Brain microvascular endothelial cell (primary cell): ENCODE data around the gene BLCAP.
"Not testable (repeated sequence)": the region's sequence is repeated elsewhere in the genome, so short reads cannot be mapped to it uniquely, and the experiment has no call there.

ENCODE experiments used
- DNase-seq: peaks from one replicate; pipeline ENCODE4 v3.0.0-alpha.2; 2020
- H3K27ac ChIP-seq: fragments of 250-450 bp; sonication (Bioruptor Pico); 2 replicates; pipeline ENCODE4 v1.5.1; 2020; ENCODE audit warnings: mild to moderate bottlenecking, moderate library complexity
- H3K27me3 ChIP-seq: fragments of 250-450 bp; sonication (Bioruptor Pico); replicated peaks from 2 replicates; pipeline ENCODE4 v1.5.1; 2020; ENCODE audit warnings: mild to moderate bottlenecking
- H3K36me3 ChIP-seq: fragments of 250-450 bp; sonication (Bioruptor Pico); replicated peaks from 2 replicates; pipeline ENCODE4 v1.5.1; 2020; ENCODE audit warnings: mild to moderate bottlenecking
- H3K4me3 ChIP-seq: 2 replicates; pipeline ENCODE4 v1.5.1; 2011; ENCODE audit warnings: low read depth, mild to moderate bottlenecking, control low read depth, low read length, moderate library complexity
- CTCF ChIP-seq: IDR thresholded peaks from 2 replicates; pipeline ENCODE4 v1.5.1; 2011; ENCODE audit warnings: low read depth, mild to moderate bottlenecking, moderate library complexity, low read length, control low read depth, inconsistent platforms; ENCODE audit errors: missing control alignments
- in situ Hi-C: cut with HindIII; loops from 2 replicates; pipeline ENCODE4 v1.10.0; 2017; ENCODE audit warnings: low sequenced_read_pairs, low pct_ligation_motif_present

BLCAP gene

GRCh38 chr20:37527638-37528445 is at the start of gene BLCAP:
TSS of gene BLCAP (minus strand) at chr20:37527876. CDS start at chr20:37519174, 8,702 bp downstream.
- in situ Hi-C loops, result loop anchor here (25.0 kb wide), 1 partner anchor 266 kb away; the partner anchor contains the start of gene GHRH
- Histone ChIP-seq H3K27me3 (no peaks in the 10 kb centered on the region), H3K36me3 (no peaks in the 10 kb centered on the region), H3K4me3 (peak within 1 kb of the TSS; percentile 99), H3K27ac (peak within 1 kb of the TSS; percentile 100)
- DNase-seq, result peak; percentile 82
- no peak for TF ChIP-seq CTCF

- DNase-seq, in situ Hi-C loops, H3K27ac ChIP-seq, H3K4me3 ChIP-seq, H3K36me3 ChIP-seq, H3K27me3 ChIP-seq: not testable (repeated sequence)
These were observed 49.8 kb upstream of the BLCAP start for GRCh38 chr20:37577436-37577835.

GRCh38 chr20:37576911-37577310 is 49.2 kb upstream of the BLCAP start:
- Histone ChIP-seq H3K4me3 (no peak overlapping the region), H3K36me3 (no peaks in the 10 kb centered on the region), H3K27me3 (no peaks in the 10 kb centered on the region), H3K27ac (no peak overlapping the region)
- no peak for TF ChIP-seq CTCF
- in situ Hi-C loops, result no loop called here
- no peak for DNase-seq

- in situ Hi-C loops, result no loop called here
- H3K27me3 ChIP-seq, result peaks cover under 1% of the 10 kb centered on the region
- no peak for DNase-seq
- no peaks in the 10 kb centered on the region for H3K36me3 ChIP-seq
- no peak overlapping the region for H3K4me3 ChIP-seq
- H3K27ac ChIP-seq, result no peak overlapping the region
- TF ChIP-seq CTCF, result no peak
These were observed 48.2 kb upstream of the BLCAP start for GRCh38 chr20:37575884-37576283.

GRCh38 chr20:37574199-37574890 is 46.7 kb upstream of the BLCAP start:
- Histone ChIP-seq H3K36me3 (no peaks in the 10 kb centered on the region), H3K27ac (no peak overlapping the region), H3K4me3 (no peak overlapping the region), H3K27me3 (peaks cover 5% of the 10 kb centered on the region)
- in situ Hi-C loops, result no loop called here
- TF ChIP-seq CTCF, result no peak
- no peak for DNase-seq

- Histone ChIP-seq H3K27ac (no peak overlapping the region), H3K4me3 (no peak overlapping the region), H3K27me3 (peaks cover 5% of the 10 kb centered on the region), H3K36me3 (no peaks in the 10 kb centered on the region)
- no peak for DNase-seq
- no peak for TF ChIP-seq CTCF
- in situ Hi-C loops, result no loop called here
These were observed 46.0 kb upstream of the BLCAP start for GRCh38 chr20:37573626-37574198.
